Neuronal stem cell (in vitro differentiated cells): Measurements from ENCODE around the gene B4GALT1.

ENCODE experiments used
- DNase-seq: peaks from one replicate; pipeline ENCODE4 v3.0.0-alpha.2; 2013; ENCODE audit warnings: low spot score
- H2AFZ ChIP-seq: one replicate; pipeline ENCODE4 v1.6.1; 2013; ENCODE audit warnings: mild to moderate bottlenecking, low read length, inconsistent platforms
- H2AK5ac ChIP-seq: 2 replicates; pipeline ENCODE4 v1.6.1; 2013; ENCODE audit warnings: low read depth, mild to moderate bottlenecking, inconsistent platforms, low read length, moderate library complexity, mixed read lengths
- H2BK120ac ChIP-seq: 2 replicates; pipeline ENCODE4 v1.6.1; 2013; ENCODE audit warnings: low read depth, mild to moderate bottlenecking, inconsistent platforms, low read length, moderate library complexity, mixed read lengths
- H2BK12ac ChIP-seq: one replicate; pipeline ENCODE4 v1.6.1; 2013; ENCODE audit warnings: low read length, inconsistent platforms
- H2BK15ac ChIP-seq: 2 replicates; pipeline ENCODE4 v1.6.1; 2013; ENCODE audit warnings: mild to moderate bottlenecking, low read length, inconsistent platforms, mixed read lengths
- H2BK5ac ChIP-seq: one replicate; pipeline ENCODE4 v1.6.1; 2013; ENCODE audit warnings: inconsistent platforms, mild to moderate bottlenecking, low read length, moderate library complexity
- H3K14ac ChIP-seq: one replicate; pipeline ENCODE4 v1.6.1; 2013; ENCODE audit warnings: low read length, inconsistent platforms
- H3K18ac ChIP-seq: 2 replicates; pipeline ENCODE4 v1.6.1; 2013; ENCODE audit warnings: low read length, inconsistent platforms
- H3K23ac ChIP-seq: 2 replicates; pipeline ENCODE4 v1.6.1; 2013; ENCODE audit warnings: low read depth, mild to moderate bottlenecking, mixed read lengths, low read length, inconsistent platforms; ENCODE audit not compliant: poor library complexity
- H3K27ac ChIP-seq: replicated peaks from 3 replicates; pipeline ENCODE4 v1.5.1; 2013; ENCODE audit warnings: low read length, inconsistent platforms
- H3K27me3 ChIP-seq, 3 experiments: 2 replicates each; pipeline ENCODE4 v1.6.1; 2013; ENCODE audit warnings: low read length in 3 of 3, mild to moderate bottlenecking in 2 of 3, inconsistent platforms in 1 of 3, low read depth in 1 of 3, mixed read lengths in 1 of 3, moderate library complexity in 1 of 3; ENCODE audit not compliant: control insufficient read depth in 3 of 3, insufficient read depth in 3 of 3
- H3K36me3 ChIP-seq, 2 donors: replicated peaks in 1 of 2; 2 replicates each; pipeline ENCODE4 v1.6.1; 2013; ENCODE audit warnings: low read length in 2 of 2; ENCODE audit not compliant: control insufficient read depth in 2 of 2, insufficient read depth in 2 of 2
- H3K4ac ChIP-seq: 2 replicates; pipeline ENCODE4 v1.6.1; 2013; ENCODE audit warnings: inconsistent platforms, mild to moderate bottlenecking, low read length, moderate library complexity
- H3K4me1 ChIP-seq, 2 donors: 1 replicate in 1 of 2; 2 replicates in 1 of 2; pipeline ENCODE4 v1.6.1; 2013; ENCODE audit warnings: low read length in 2 of 2, low read depth in 1 of 2; ENCODE audit not compliant: control insufficient read depth in 2 of 2, insufficient read depth in 1 of 2
- H3K4me2 ChIP-seq: one replicate; pipeline ENCODE4 v1.6.1; 2013; ENCODE audit warnings: mild to moderate bottlenecking, low read length, inconsistent platforms; ENCODE audit not compliant: insufficient read depth, poor library complexity, severe bottlenecking
- H3K4me3 ChIP-seq, 2 donors: 2 replicates each; pipeline ENCODE4 v1.5.1; 2013; ENCODE audit warnings: low read length in 2 of 2, mild to moderate bottlenecking in 2 of 2, inconsistent platforms in 1 of 2, moderate library complexity in 1 of 2
- H3K79me1 ChIP-seq: one replicate; pipeline ENCODE4 v1.6.1; 2013; ENCODE audit warnings: low read depth, mild to moderate bottlenecking, inconsistent platforms, low read length, moderate library complexity
- H3K9ac ChIP-seq: one replicate; pipeline ENCODE4 v1.6.1; 2013; ENCODE audit warnings: mild to moderate bottlenecking, low read depth, low read length, inconsistent platforms; ENCODE audit not compliant: poor library complexity
- H3K9me3 ChIP-seq, 2 donors: replicated peaks in 1 of 2; 2 replicates each; pipeline versions ENCODE3 to v1.6.1; 2013; ENCODE audit warnings: low read length in 2 of 2, mild to moderate bottlenecking in 2 of 2, inconsistent platforms in 1 of 2, low read depth in 1 of 2, mixed read lengths in 1 of 2, moderate library complexity in 1 of 2; ENCODE audit not compliant: control insufficient read depth in 2 of 2, insufficient read depth in 1 of 2
- H4K8ac ChIP-seq: one replicate; pipeline ENCODE4 v1.6.1; 2013; ENCODE audit warnings: low read depth, mild to moderate bottlenecking, inconsistent platforms, low read length, moderate library complexity
- H4K91ac ChIP-seq: one replicate; pipeline ENCODE4 v1.6.1; 2013; ENCODE audit warnings: low read length, low read depth, mild to moderate bottlenecking, inconsistent platforms; ENCODE audit not compliant: poor library complexity
- WGBS, 2 donors: extraction: QIAGEN DNeasy Blood & Tissue Kit; methylation state at CpG; one replicate each; pipeline ENCODE4 v1.1.7; 2013; ENCODE audit warnings: missing lambda C conversion rate in 2 of 2, mixed read lengths in 1 of 2; ENCODE audit not compliant: insufficient read length in 2 of 2, insufficient replicate concordance in 1 of 2; ENCODE audit errors: extremely low coverage in 2 of 2; 5-methylcytosine and 5-hydroxymethylcytosine counted together

The B4GALT1 gene

GRCh38 chr9:33182519-33182918 is 15.4 kb upstream of the B4GALT1 start:
- Histone ChIP-seq H3K14ac (no peak overlapping the region), H3K9me3 (peaks cover 0 to 2% of the 10 kb centered on the region in 2 donors), H4K8ac (no peak overlapping the region), H3K4me2 (no peak overlapping the region), H2BK120ac (no peak overlapping the region), H2BK12ac (no peak overlapping the region), H3K9ac (no peak overlapping the region), H3K4me1 (no peaks in the 10 kb centered on the region), H2AK5ac (no peak overlapping the region), H3K27me3 (peaks cover 0 to 73% (median 0%) of the 10 kb centered on the region in 3 experiments), H2BK15ac (no peak overlapping the region), H3K27ac (no peak overlapping the region), H3K4ac (no peak overlapping the region), H3K79me1 (no peaks in the 10 kb centered on the region), H3K4me3 (no peak overlapping the region), H4K91ac (no peak overlapping the region), H3K36me3 (no peaks in the 10 kb centered on the region), H3K23ac (no peak overlapping the region), H2AFZ (no peak overlapping the region), H3K18ac (no peak overlapping the region), H2BK5ac (no peak overlapping the region)
- no CpG with 5 or more reads among the region's 2 CpGs for WGBS, 2 donors
- no peak for DNase-seq

- no peak overlapping the region for H3K4me3 ChIP-seq
- no peak overlapping the region for H2AK5ac ChIP-seq
- peaks cover 0 to 61% (median 0%) of the 10 kb centered on the region in 3 experiments for H3K27me3 ChIP-seq
- no peak overlapping the region for H2BK120ac ChIP-seq
- no peak overlapping the region for H3K27ac ChIP-seq
- H3K23ac ChIP-seq: no peak overlapping the region
- DNase-seq: no peak
- H3K4me1 ChIP-seq: no peaks in the 10 kb centered on the region
- no peak overlapping the region for H3K4ac ChIP-seq
- H3K14ac ChIP-seq: no peak overlapping the region
- H2BK15ac ChIP-seq: no peak overlapping the region
- no peak overlapping the region for H2BK12ac ChIP-seq
- no peaks in the 10 kb centered on the region for H3K36me3 ChIP-seq
- no peak overlapping the region for H2BK5ac ChIP-seq
- H4K91ac ChIP-seq: no peak overlapping the region
- no peak overlapping the region for H3K18ac ChIP-seq
- no CpG with 5 or more reads among the region's 8 CpGs for WGBS, 2 donors
- H4K8ac ChIP-seq: no peak overlapping the region
- H3K9me3 ChIP-seq: no peaks in the 10 kb centered on the region
- H3K9ac ChIP-seq: no peak overlapping the region
- no peak overlapping the region for H3K4me2 ChIP-seq
- no peaks in the 10 kb centered on the region for H3K79me1 ChIP-seq
- H2AFZ ChIP-seq: no peak overlapping the region
These were observed 13.5 kb upstream of the B4GALT1 start for GRCh38 chr9:33180526-33181184.

- Histone ChIP-seq H3K18ac (no peak overlapping the region), H3K14ac (no peak overlapping the region), H3K4me3 (no peak overlapping the region), H3K27me3 (peaks cover 0 to 46% (median 0%) of the 10 kb centered on the region in 3 experiments), H3K79me1 (no peaks in the 10 kb centered on the region), H2AFZ (no peak overlapping the region), H3K4ac (no peak overlapping the region), H2BK15ac (no peak overlapping the region), H3K27ac (no peak overlapping the region), H3K4me2 (no peak overlapping the region), H2AK5ac (no peak overlapping the region), H3K23ac (no peak overlapping the region), H2BK5ac (no peak overlapping the region), H3K9me3 (no peaks in the 10 kb centered on the region), H2BK12ac (no peak overlapping the region), H3K36me3 (no peaks in the 10 kb centered on the region), H3K9ac (no peak overlapping the region), H4K8ac (no peak overlapping the region), H4K91ac (no peak overlapping the region), H2BK120ac (no peak overlapping the region), H3K4me1 (no peaks in the 10 kb centered on the region)
- WGBS, 2 donors: no CpG with 5 or more reads among the region's 3 CpGs
- DNase-seq: no peak
These were observed 12.0 kb upstream of the B4GALT1 start for GRCh38 chr9:33178972-33179697.

GRCh38 chr9:33177639-33178038 is 10.5 kb upstream of the B4GALT1 start:
- no peak overlapping the region for H4K8ac ChIP-seq
- H3K9ac ChIP-seq: no peak overlapping the region
- H3K4me3 ChIP-seq: no peak overlapping the region
- H3K36me3 ChIP-seq: no peaks in the 10 kb centered on the region
- no peaks in the 10 kb centered on the region for H3K9me3 ChIP-seq
- H3K23ac ChIP-seq: no peak overlapping the region
- H3K27ac ChIP-seq: no peak overlapping the region
- no peak overlapping the region for H2BK5ac ChIP-seq
- DNase-seq: no peak
- H3K14ac ChIP-seq: no peak overlapping the region
- H2AFZ ChIP-seq: no peak overlapping the region
- no peak overlapping the region for H2BK12ac ChIP-seq
- H4K91ac ChIP-seq: no peak overlapping the region
- no peaks in the 10 kb centered on the region for H3K4me1 ChIP-seq
- peaks cover 0 to 46% (median 0%) of the 10 kb centered on the region in 3 experiments for H3K27me3 ChIP-seq
- H3K4me2 ChIP-seq: no peak overlapping the region
- no peak overlapping the region for H2BK120ac ChIP-seq
- no peak overlapping the region for H3K18ac ChIP-seq
- H3K79me1 ChIP-seq: no peaks in the 10 kb centered on the region
- no peak overlapping the region for H2BK15ac ChIP-seq
- H2AK5ac ChIP-seq: no peak overlapping the region
- H3K4ac ChIP-seq: no peak overlapping the region
